T-cell (primary cell): Measurements from ENCODE around the gene TIMP3. TPM values are rescaled to one million over a fixed set of nuclear protein-coding genes. Genes with fewer than 3 reads are reported as not detected.

Source experiments
- ATAC-seq, 4 experiments: fragments of 200-7000 bp in 3 of 4; fragments of 150-1000 bp in 1 of 4; cut with Tn5 transposase; replicated peaks in 1 of 4; 1 replicate in 3 of 4; 2 replicates in 1 of 4; pipeline ENCODE4 v1.10.0; 2021; ENCODE audit warnings: moderate library complexity in 3 of 4, mild to moderate bottlenecking in 2 of 4, moderate number of reproducible peaks in 1 of 4
- CTCF ChIA-PET, 2 donors: fragments of 300-600 bp; sonication (Branson Sonifier 250); formaldehyde crosslinking; loops; one replicate each; lab custom pipeline; 2022; ENCODE audit warnings: antibody characterized with exemption in 2 of 2; lab: Charles Lee
- POLR2A ChIA-PET, 2 donors: fragments of 300-600 bp; sonication (Branson Sonifier 250); formaldehyde crosslinking; loops; one replicate each; lab custom pipeline; 2022; ENCODE audit warnings: antibody characterized with exemption in 2 of 2; lab: Charles Lee
- DNase-seq, 35 experiments: peaks; one replicate each; pipeline versions ENCODE4 v3.0.0 to v3.0.0-alpha.2; 2013 to 2023
- H3K27ac ChIP-seq: one replicate; pipeline ENCODE4 v1.5.1; 2013; ENCODE audit warnings: low read length
- H3K27me3 ChIP-seq, 2 experiments: replicated peaks in 1 of 2; 1 replicate in 1 of 2; 2 replicates in 1 of 2; pipeline versions ENCODE4 v1.6.1 to v1.7.0; 2013; ENCODE audit warnings: low read length in 1 of 2, mixed read lengths in 1 of 2; ENCODE audit not compliant: control insufficient read depth in 2 of 2, insufficient read depth in 2 of 2; ENCODE audit errors: extremely low read depth in 1 of 2
- H3K36me3 ChIP-seq, 2 donors: 1 replicate in 1 of 2; 2 replicates in 1 of 2; pipeline versions ENCODE4 v1.6.1 to v1.7.0; 2013; ENCODE audit warnings: low read length in 1 of 2; ENCODE audit not compliant: control insufficient read depth in 2 of 2, insufficient read depth in 1 of 2; ENCODE audit errors: extremely low read depth in 1 of 2
- H3K4me1 ChIP-seq, 2 experiments: 1 replicate in 1 of 2; 2 replicates in 1 of 2; pipeline versions ENCODE4 v1.6.1 to v1.7.0; 2013; ENCODE audit warnings: low read length in 2 of 2, mixed read lengths in 1 of 2; ENCODE audit not compliant: insufficient read depth in 2 of 2, control insufficient read depth in 1 of 2; ENCODE audit errors: extremely low read depth in 1 of 2
- H3K4me3 ChIP-seq, 2 donors: 1 replicate in 1 of 2; 2 replicates in 1 of 2; pipeline versions ENCODE4 v1.5.1 to v1.7.0; 2013; ENCODE audit warnings: mild to moderate bottlenecking in 2 of 2, low read length in 1 of 2, moderate library complexity in 1 of 2; ENCODE audit not compliant: control insufficient read depth in 1 of 2; ENCODE audit errors: extremely low read depth in 1 of 2
- H3K9me3 ChIP-seq: 2 replicates; pipeline ENCODE4 v1.7.0; 2013
- H3K27ac Mint-ChIP-seq, 2 donors: one replicate each; pipeline ENCODE4 v1.8.0; 2020 to 2021; ENCODE audit warnings: mild to moderate bottlenecking in 2 of 2, mixed read lengths in 2 of 2
- H3K27me3 Mint-ChIP-seq, 2 donors: one replicate each; pipeline ENCODE4 v1.8.0; 2021 to 2022; ENCODE audit warnings: mixed read lengths in 2 of 2
- H3K36me3 Mint-ChIP-seq: one replicate; pipeline ENCODE4 v1.8.0; 2021; ENCODE audit warnings: mixed read lengths
- H3K4me1 Mint-ChIP-seq, 3 donors: one replicate each; pipeline ENCODE4 v1.8.0; 2020 to 2022; ENCODE audit warnings: mixed read lengths in 3 of 3, mild to moderate bottlenecking in 1 of 3
- H3K4me3 Mint-ChIP-seq, 3 donors: one replicate each; pipeline ENCODE4 v1.8.0; 2020 to 2022; ENCODE audit warnings: mild to moderate bottlenecking in 3 of 3, mixed read lengths in 3 of 3, moderate library complexity in 3 of 3
- H3K9me3 Mint-ChIP-seq, 3 donors: one replicate each; pipeline ENCODE4 v1.8.0; 2020 to 2022; ENCODE audit warnings: mixed read lengths in 3 of 3
- WGBS: methylation state at CpG from one replicate; pipeline ENCODE4 v1.1.5; 2013; ENCODE audit warnings: missing lambda C conversion rate; ENCODE audit not compliant: insufficient coverage; 5-methylcytosine and 5-hydroxymethylcytosine counted together
- total RNA-seq, 35 experiments: library from RNA in 6 of 35; stranded (reverse) in 6 of 35; fragments of 120-200 nt in 1 of 35; gene quantifications; one replicate each; pipeline versions ENCODE4 v1.2.1 to v1.2.4 and lab custom pipeline; 2013 to 2026

The TIMP3 gene
- total RNA-seq, 5 donors from 2014 or later (not counting 1 experiment from before 2014, with no cell fraction given): 0.07 to 1.7 (median 1.1) TPM

GRCh38 chr22:32771756-32772155 is 29.7 kb upstream of the TIMP3 start:
- H3K36me3 Mint-ChIP-seq: no peaks in the 10 kb centered on the region
- H3K9me3 Mint-ChIP-seq: peaks cover 0 to 2% (median 0%) of the 10 kb centered on the region in 3 donors
- POLR2A ChIA-PET: no interaction called here
- H3K27me3 Mint-ChIP-seq: peaks cover 8 to 12% of the 10 kb centered on the region in 2 donors
- H3K4me3 Mint-ChIP-seq: no peak overlapping the region
- Histone ChIP-seq H3K36me3 (no peaks in the 10 kb centered on the region), H3K4me1 (no peaks in the 10 kb centered on the region), H3K4me3 (no peak overlapping the region), H3K9me3 (no peaks in the 10 kb centered on the region), H3K27ac (no peak overlapping the region), H3K27me3 (peaks cover 0 to 5% of the 10 kb centered on the region in 2 experiments)
- CTCF ChIA-PET: no interaction called here
- no peaks in the 10 kb centered on the region for H3K4me1 Mint-ChIP-seq
- ATAC-seq: no peak
- DNase-seq: no peak
- no peak overlapping the region for H3K27ac Mint-ChIP-seq
- WGBS: 0% methylated on average over 1 of the region's 4 CpGs

- no peak overlapping the region for H3K4me3 ChIP-seq
- ATAC-seq (no peak), DNase-seq (no peak)
- no peaks in the 10 kb centered on the region for H3K4me1 ChIP-seq
- CTCF ChIA-PET: no interaction called here
- no peaks in the 10 kb centered on the region for H3K36me3 Mint-ChIP-seq
- no peak overlapping the region for H3K27ac Mint-ChIP-seq
- H3K27me3 ChIP-seq: peaks cover 0 to 5% of the 10 kb centered on the region in 2 experiments
- H3K9me3 ChIP-seq: no peaks in the 10 kb centered on the region
- no peaks in the 10 kb centered on the region for H3K4me1 Mint-ChIP-seq
- WGBS: 86% methylated on average over 5 of the region's 6 CpGs
- H3K27me3 Mint-ChIP-seq: peaks cover 8 to 12% of the 10 kb centered on the region in 2 donors
- POLR2A ChIA-PET: no interaction called here
- H3K36me3 ChIP-seq: no peaks in the 10 kb centered on the region
- peaks cover 0 to 2% (median 0%) of the 10 kb centered on the region in 3 donors for H3K9me3 Mint-ChIP-seq
- no peak overlapping the region for H3K27ac ChIP-seq
- no peak overlapping the region for H3K4me3 Mint-ChIP-seq
These were observed 25.5 kb upstream of the TIMP3 start for GRCh38 chr22:32775957-32776356.

- H3K9me3 Mint-ChIP-seq: peaks cover 0 to 2% (median 0%) of the 10 kb centered on the region in 3 donors
- no peak overlapping the region for H3K4me3 Mint-ChIP-seq
- no peak overlapping the region for H3K27ac Mint-ChIP-seq
- ATAC-seq: no peak
- H3K27me3 Mint-ChIP-seq: peaks cover 8 to 12% of the 10 kb centered on the region in 2 donors
- Histone ChIP-seq H3K4me1 (no peaks in the 10 kb centered on the region), H3K36me3 (no peaks in the 10 kb centered on the region), H3K27ac (no peak overlapping the region), H3K4me3 (no peak overlapping the region), H3K27me3 (peaks cover 0 to 5% of the 10 kb centered on the region in 2 experiments), H3K9me3 (no peaks in the 10 kb centered on the region)
- DNase-seq: no peak
- CTCF ChIA-PET: no interaction called here
- no peaks in the 10 kb centered on the region for H3K4me1 Mint-ChIP-seq
- H3K36me3 Mint-ChIP-seq: no peaks in the 10 kb centered on the region
- POLR2A ChIA-PET: no interaction called here
- 69% methylated on average over 3 of the region's 4 CpGs for WGBS
These were observed 25.1 kb upstream of the TIMP3 start for GRCh38 chr22:32776397-32776796.

GRCh38 chr22:32776802-32777201 is 24.7 kb upstream of the TIMP3 start:
- H3K27ac ChIP-seq: no peak overlapping the region
- no peak for ATAC-seq
- CTCF ChIA-PET: no interaction called here
- no peaks in the 10 kb centered on the region for H3K4me1 Mint-ChIP-seq
- DNase-seq: no peak
- POLR2A ChIA-PET: no interaction called here
- H3K4me3 ChIP-seq: no peak overlapping the region
- 36% methylated on average over 6 of the region's 7 CpGs for WGBS
- H3K27me3 Mint-ChIP-seq: peaks cover 8 to 12% of the 10 kb centered on the region in 2 donors
- H3K27ac Mint-ChIP-seq: no peak overlapping the region
- no peaks in the 10 kb centered on the region for H3K36me3 Mint-ChIP-seq
- no peak overlapping the region for H3K4me3 Mint-ChIP-seq
- H3K9me3 ChIP-seq: no peaks in the 10 kb centered on the region
- H3K27me3 ChIP-seq: peaks cover 0 to 5% of the 10 kb centered on the region in 2 experiments
- no peaks in the 10 kb centered on the region for H3K4me1 ChIP-seq
- H3K36me3 ChIP-seq: no peaks in the 10 kb centered on the region
- H3K9me3 Mint-ChIP-seq: peaks cover 0 to 2% (median 0%) of the 10 kb centered on the region in 3 donors

GRCh38 chr22:32777987-32778386 is 23.5 kb upstream of the TIMP3 start:
- Histone ChIP-seq H3K27ac (no peak overlapping the region), H3K9me3 (no peaks in the 10 kb centered on the region), H3K27me3 (peaks cover 0 to 5% of the 10 kb centered on the region in 2 experiments), H3K4me1 (no peaks in the 10 kb centered on the region), H3K4me3 (no peak overlapping the region), H3K36me3 (no peaks in the 10 kb centered on the region)
- no peak overlapping the region for H3K27ac Mint-ChIP-seq
- H3K36me3 Mint-ChIP-seq: no peaks in the 10 kb centered on the region
- DNase-seq: no peak
- H3K4me1 Mint-ChIP-seq: no peaks in the 10 kb centered on the region
- no peak overlapping the region for H3K4me3 Mint-ChIP-seq
- ChIA-PET POLR2A (no interaction called here), CTCF (interaction anchor here in 1 of 2 donors (0.7 kb wide), 1 partner anchor 21 kb away, joined by 4 read pairs; no protein-coding TSS in a partner anchor)
- ATAC-seq: no peak
- H3K9me3 Mint-ChIP-seq: peaks cover 0 to 2% (median 0%) of the 10 kb centered on the region in 3 donors
- WGBS: no CpG with 5 or more reads among the region's 4 CpGs
- H3K27me3 Mint-ChIP-seq: peaks cover 6 to 7% of the 10 kb centered on the region in 2 donors

DNA sequence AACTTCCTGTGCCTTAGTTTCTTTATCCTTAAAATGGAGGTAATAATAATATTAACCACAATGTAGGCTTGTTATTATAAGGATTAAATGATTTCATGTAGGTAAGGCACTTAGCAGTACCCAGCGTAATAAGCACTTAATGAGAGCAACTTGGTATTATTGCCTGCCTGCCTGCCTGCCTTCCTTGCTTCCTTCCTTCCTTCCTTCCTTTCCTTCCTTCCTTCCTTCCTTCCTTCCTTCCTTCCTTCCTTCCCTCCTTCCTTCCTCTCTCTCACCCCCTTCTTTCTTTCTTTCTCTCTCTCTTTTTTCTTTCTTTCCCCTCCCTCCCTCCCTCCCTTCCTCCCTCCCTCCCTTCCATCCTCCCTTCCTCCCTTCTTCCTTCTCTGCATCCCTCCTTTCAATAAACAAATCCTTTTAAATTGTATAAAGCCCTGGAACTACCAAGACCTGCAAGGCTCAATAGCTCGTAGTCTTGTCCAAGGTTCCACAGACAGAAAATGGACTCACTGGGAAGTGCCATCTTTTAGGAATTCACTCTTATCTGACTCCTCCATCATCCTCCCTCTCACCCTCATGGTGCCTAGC is 20.7 kb upstream of the TIMP3 start:
- Histone ChIP-seq H3K4me1 (no peaks in the 10 kb centered on the region), H3K9me3 (no peaks in the 10 kb centered on the region), H3K36me3 (no peaks in the 10 kb centered on the region), H3K27ac (no peak overlapping the region), H3K4me3 (no peak overlapping the region), H3K27me3 (peaks cover 0 to 2% of the 10 kb centered on the region in 2 experiments)
- DNase-seq: no peak
- Mint-ChIP-seq H3K9me3 (no peaks in the 10 kb centered on the region), H3K27ac (no peak overlapping the region), H3K4me1 (no peaks in the 10 kb centered on the region), H3K4me3 (no peak overlapping the region), H3K36me3 (no peaks in the 10 kb centered on the region), H3K27me3 (peaks cover 0 to 3% of the 10 kb centered on the region in 2 donors)
- ATAC-seq: no peak
- POLR2A ChIA-PET: no interaction called here
- 83% methylated on average over 1 of the region's 2 CpGs for WGBS
- CTCF ChIA-PET: interaction anchor here in 1 of 2 donors (0.6 kb wide), 1 partner anchor 247 kb away, joined by 3 read pairs; no protein-coding TSS in a partner anchor
